ENCODE results near the gene PLEKHH1. TPM values are rescaled to one million over a fixed set of nuclear protein-coding genes. Genes with fewer than 3 reads are reported as not detected.
"Not testable (repeated sequence)": the region's sequence is repeated elsewhere in the genome, so short reads cannot be mapped to it uniquely, and the experiment has no call there.

The PLEKHH1 gene
- total RNA-seq, 2 experiments from 2014 or later, result 4.8 to 6.7 TPM

DNA sequence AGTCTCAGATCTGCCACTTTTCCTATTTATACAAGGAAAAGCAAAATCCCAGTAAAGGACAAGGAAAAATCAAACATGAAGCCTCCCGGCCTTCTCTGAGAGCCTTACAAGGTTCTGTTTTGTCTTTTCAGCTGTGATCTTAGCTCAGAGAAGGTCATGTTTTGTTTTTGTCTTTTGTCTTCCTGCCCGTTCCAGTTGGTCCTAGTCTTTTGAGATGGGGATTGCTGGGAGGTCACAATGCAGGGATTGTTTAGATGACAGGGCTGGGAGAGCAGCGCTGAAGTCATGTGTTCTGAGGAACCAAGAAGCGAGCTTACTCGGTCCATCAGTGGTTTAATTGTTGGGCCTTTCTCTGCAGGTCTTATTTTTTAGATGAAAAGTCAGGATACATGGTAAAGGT, 6.0 kb downstream of the PLEKHH1 start:
- no peak for TF ChIP-seq CTCF (IDR thresholded peaks at IDR 0.05)
- Mint-ChIP-seq H3K27me3 (peaks cover 20% of the 10 kb centered on the region), H3K36me3 (ENCODE audit: low read depth) (no peaks in the 10 kb centered on the region), H3K4me1 (ENCODE audit: low read depth) (peaks cover 8% of the 10 kb centered on the region), H3K9me3 (no peaks in the 10 kb centered on the region), H3K27ac (no peak overlapping the region), H3K4me3 (no peak overlapping the region)
- no peak for ATAC-seq
- no peak for DNase-seq
- POLR2A ChIA-PET, result interaction anchor here (0.9 to 1.5 kb wide), 4 partner anchors 10 to 28 kb away, joined by 3 to 4 read pairs (median 4); no protein-coding TSS in a partner anchor
- CTCF ChIA-PET, result interaction anchor here (1.1 to 2.3 kb wide), 5 partner anchors 12 to 165 kb away, joined by 3 to 13 read pairs (median 4); no protein-coding TSS in a partner anchor
- intact Hi-C loops (cut with micrococcal nuclease), result no loop called here

GRCh38 chr14:67541448-67542387, 8.6 kb downstream of the PLEKHH1 start:
- ChIA-PET POLR2A (interaction anchor here (0.8 kb wide), 1 partner anchor 158 kb away, joined by 3 read pairs; no protein-coding TSS in a partner anchor), CTCF (interaction anchor here (0.6 to 2.4 kb wide), 9 partner anchors 8 to 114 kb away, joined by 3 to 14 read pairs (median 5); no protein-coding TSS in a partner anchor)
- Mint-ChIP-seq H3K4me3 (peak overlapping the region; percentile 58), H3K27me3 (peaks cover 16% of the 10 kb centered on the region), H3K27ac (no peak overlapping the region), H3K4me1 (ENCODE audit: low read depth) (peaks cover 8% of the 10 kb centered on the region), H3K9me3 (peaks cover 3% of the 10 kb centered on the region), H3K36me3 (ENCODE audit: low read depth) (no peaks in the 10 kb centered on the region)
- no peak for TF ChIP-seq CTCF (IDR thresholded peaks at IDR 0.05)
- intact Hi-C loops (cut with micrococcal nuclease), result no loop called here
- peak; percentile 56 for ATAC-seq
- DNase-seq, result peak; percentile 56

DNA sequence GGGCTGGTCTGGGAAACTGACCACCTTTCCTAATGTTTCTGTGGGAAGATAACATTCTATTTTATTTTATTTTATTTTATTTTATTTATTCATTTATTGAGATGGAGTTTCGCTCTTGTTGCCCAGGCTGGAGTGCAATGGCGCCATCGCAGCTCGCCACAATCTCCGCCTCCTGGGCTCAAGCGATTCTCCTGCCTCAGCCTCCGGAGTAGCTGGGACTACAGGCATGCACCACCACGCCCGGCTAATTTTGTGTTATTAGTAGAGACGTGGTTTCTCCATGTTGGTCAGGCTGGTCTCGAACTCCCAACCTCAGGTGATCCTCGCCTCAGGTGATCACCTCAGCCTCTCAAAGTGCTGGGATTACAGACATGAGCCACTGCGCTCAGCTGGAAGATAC, 9.5 kb downstream of the PLEKHH1 start:
- H3K4me3 Mint-ChIP-seq; H3K9me3 Mint-ChIP-seq; ATAC-seq; H3K4me1 Mint-ChIP-seq (ENCODE audit: low read depth); intact Hi-C loops (cut with micrococcal nuclease); H3K27ac Mint-ChIP-seq; H3K36me3 Mint-ChIP-seq (ENCODE audit: low read depth); DNase-seq: not testable (repeated sequence)
- peaks cover 16% of the 10 kb centered on the region for H3K27me3 Mint-ChIP-seq
- ChIA-PET CTCF (interaction anchor here (0.6 to 2.4 kb wide), 7 partner anchors 9 to 162 kb away, joined by 3 to 14 read pairs (median 5); no protein-coding TSS in a partner anchor), POLR2A (interaction anchor here (0.8 to 1.4 kb wide), 2 partner anchors 42 to 159 kb away, joined by 3 read pairs; no protein-coding TSS in a partner anchor)

GRCh38 chr14:67544590-67544989, 11.5 kb downstream of the PLEKHH1 start:
- TF ChIP-seq CTCF (IDR thresholded peaks at IDR 0.05), result no peak
- H3K36me3 Mint-ChIP-seq (ENCODE audit: low read depth), result no peaks in the 10 kb centered on the region
- no peak overlapping the region for H3K27ac Mint-ChIP-seq
- peaks cover 12% of the 10 kb centered on the region for H3K27me3 Mint-ChIP-seq
- DNase-seq, result no peak
- H3K9me3 Mint-ChIP-seq, result peaks cover 3% of the 10 kb centered on the region
- no peak for ATAC-seq
- POLR2A ChIA-PET, result no interaction called here
- intact Hi-C loops (cut with micrococcal nuclease), result no loop called here
- no peak overlapping the region for H3K4me3 Mint-ChIP-seq
- H3K4me1 Mint-ChIP-seq (ENCODE audit: low read depth), result peaks cover 8% of the 10 kb centered on the region
- CTCF ChIA-PET, result interaction anchor here (1.0 to 1.8 kb wide), 3 partner anchors 10 to 27 kb away, joined by 3 to 5 read pairs (median 3); no protein-coding TSS in a partner anchor

GRCh38 chr14:67547224-67547780, 14.2 kb downstream of the PLEKHH1 start:
- ATAC-seq (no peak), DNase-seq (no peak)
- Mint-ChIP-seq H3K27ac (no peak overlapping the region), H3K27me3 (peaks cover 8% of the 10 kb centered on the region), H3K9me3 (peaks cover 3% of the 10 kb centered on the region), H3K4me1 (ENCODE audit: low read depth) (no peaks in the 10 kb centered on the region), H3K36me3 (ENCODE audit: low read depth) (no peaks in the 10 kb centered on the region), H3K4me3 (no peak overlapping the region)
- TF ChIP-seq CTCF (IDR thresholded peaks at IDR 0.05), result no peak
- ChIA-PET CTCF (interaction anchor here (0.6 kb wide), 1 partner anchor 1315 kb away, joined by 3 read pairs; no protein-coding TSS in a partner anchor), POLR2A (interaction anchor here (0.9 kb wide), 1 partner anchor 137 kb away, joined by 3 read pairs; no protein-coding TSS in a partner anchor)
- intact Hi-C loops (cut with micrococcal nuclease), result no loop called here
